H7 (cell line): Measurements from ENCODE around the gene CYP27C1. TPM values are rescaled to one million over a fixed set of nuclear protein-coding genes. Genes with fewer than 3 reads are reported as not detected.
"Not testable (repeated sequence)": the region's sequence is repeated elsewhere in the genome, so short reads cannot be mapped to it uniquely, and the experiment has no call there.

ENCODE experiments used
- DNase-seq: peaks from one replicate; pipeline ENCODE4 v3.0.0; 2012
- H3K27me3 ChIP-seq: 2 replicates; pipeline ENCODE4 v1.6.0; 2011; ENCODE audit warnings: mild to moderate bottlenecking, low read length; ENCODE audit not compliant: control insufficient read depth, insufficient read depth
- H3K36me3 ChIP-seq: replicated peaks from 2 replicates; pipeline ENCODE4 v1.5.1; 2011; ENCODE audit warnings: low read length; ENCODE audit not compliant: control insufficient read depth, insufficient read depth
- H3K4me3 ChIP-seq: 2 replicates; pipeline ENCODE4 v1.5.1; 2011; ENCODE audit warnings: low read depth, mild to moderate bottlenecking, control low read depth, low read length, moderate library complexity; ENCODE audit not compliant: insufficient read depth
- total RNA-seq: library from RNA; depleted of rRNA; stranded (reverse); fragments of >200 nt; shearing (Covaris generic); gene quantifications from 2 replicates; pipeline ENCODE4 v1.2.3, GENCODE V29; 2014

CYP27C1 gene
- total RNA-seq, 1 experiment from 2014 or later, result 0.83 TPM

GRCh38 chr2:127175041-127175721, 44.9 kb downstream of the CYP27C1 start:
- Histone ChIP-seq H3K27me3 (no peaks in the 10 kb centered on the region), H3K4me3 (no peak overlapping the region), H3K36me3 (no peaks in the 10 kb centered on the region)
- peak; percentile 35 for DNase-seq

DNA sequence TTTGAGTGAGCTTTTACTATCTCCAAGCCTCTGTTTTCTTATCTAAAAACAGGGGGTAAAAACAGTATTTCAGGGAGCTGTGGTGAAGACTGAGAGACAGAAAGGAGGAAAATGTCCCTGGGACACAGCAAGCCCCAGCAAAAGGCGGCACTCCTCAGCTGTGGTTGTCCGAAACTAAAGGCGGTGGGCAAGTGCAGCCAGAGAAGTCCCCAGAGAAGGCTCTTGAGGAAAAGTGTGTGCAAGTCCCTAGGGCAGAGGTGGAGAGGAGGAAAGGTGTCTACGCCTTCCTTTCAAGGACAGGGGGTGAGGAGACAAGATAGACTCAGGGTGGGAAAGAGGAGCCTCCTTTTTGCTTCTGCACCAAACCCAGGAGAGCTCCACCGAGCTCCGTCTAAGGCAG, 45.5 kb downstream of the CYP27C1 start:
- Histone ChIP-seq H3K4me3 (no peak overlapping the region), H3K36me3 (no peaks in the 10 kb centered on the region), H3K27me3 (no peaks in the 10 kb centered on the region)
- DNase-seq, result no peak

DNA sequence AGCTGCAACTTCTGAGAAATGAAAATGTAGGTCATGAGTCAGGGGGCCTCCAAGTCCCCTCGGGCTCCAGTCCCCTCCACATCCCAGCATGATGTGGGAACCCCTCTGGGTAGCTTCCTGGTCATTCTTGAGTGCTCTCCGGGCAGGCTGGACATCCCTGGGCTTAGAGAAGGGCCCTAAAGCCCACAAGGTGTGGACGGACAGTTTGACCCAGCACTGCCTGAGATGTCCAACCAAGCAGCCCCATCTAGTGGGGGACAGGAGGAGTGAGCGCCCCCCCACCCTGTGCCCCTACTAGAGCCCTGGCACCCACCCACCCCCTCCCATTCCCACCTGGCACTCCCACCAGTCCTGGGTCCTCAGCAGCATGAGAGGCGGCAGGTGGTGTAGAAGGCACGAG, 46.0 kb downstream of the CYP27C1 start:
- DNase-seq, result peak; percentile 82
- H3K36me3 ChIP-seq, result no peaks in the 10 kb centered on the region
- H3K27me3 ChIP-seq, result no peaks in the 10 kb centered on the region
- no peak overlapping the region for H3K4me3 ChIP-seq

- Histone ChIP-seq H3K27me3 (no peaks in the 10 kb centered on the region), H3K4me3 (no peak overlapping the region), H3K36me3 (no peaks in the 10 kb centered on the region)
- no peak for DNase-seq
Observed at GRCh38 chr2:127173057-127173456, 47.0 kb downstream of the CYP27C1 start.

- no peaks in the 10 kb centered on the region for H3K27me3 ChIP-seq
- no peak for DNase-seq
- H3K4me3 ChIP-seq, result no peak overlapping the region
- no peaks in the 10 kb centered on the region for H3K36me3 ChIP-seq
Observed at GRCh38 chr2:127172306-127172705, 47.8 kb downstream of the CYP27C1 start.

- Histone ChIP-seq H3K4me3 (no peak overlapping the region), H3K27me3 (no peaks in the 10 kb centered on the region), H3K36me3 (no peaks in the 10 kb centered on the region)
- no peak for DNase-seq
Observed at GRCh38 chr2:127170452-127171197, 49.5 kb downstream of the CYP27C1 start.

GRCh38 chr2:127170021-127170420, 50.1 kb downstream of the CYP27C1 start:
- H3K36me3 ChIP-seq, result no peaks in the 10 kb centered on the region
- no peak overlapping the region for H3K4me3 ChIP-seq
- no peak for DNase-seq
- no peaks in the 10 kb centered on the region for H3K27me3 ChIP-seq

- no peaks in the 10 kb centered on the region for H3K36me3 ChIP-seq
- H3K27me3 ChIP-seq, result no peaks in the 10 kb centered on the region
- H3K4me3 ChIP-seq, result no peak overlapping the region
- no peak for DNase-seq
Observed at GRCh38 chr2:127169066-127169660, 50.9 kb downstream of the CYP27C1 start.

GRCh38 chr2:127166231-127166860, 53.8 kb downstream of the CYP27C1 start:
- H3K27me3 ChIP-seq, result no peaks in the 10 kb centered on the region
- DNase-seq, result no peak
- no peaks in the 10 kb centered on the region for H3K36me3 ChIP-seq
- no peak overlapping the region for H3K4me3 ChIP-seq

DNA sequence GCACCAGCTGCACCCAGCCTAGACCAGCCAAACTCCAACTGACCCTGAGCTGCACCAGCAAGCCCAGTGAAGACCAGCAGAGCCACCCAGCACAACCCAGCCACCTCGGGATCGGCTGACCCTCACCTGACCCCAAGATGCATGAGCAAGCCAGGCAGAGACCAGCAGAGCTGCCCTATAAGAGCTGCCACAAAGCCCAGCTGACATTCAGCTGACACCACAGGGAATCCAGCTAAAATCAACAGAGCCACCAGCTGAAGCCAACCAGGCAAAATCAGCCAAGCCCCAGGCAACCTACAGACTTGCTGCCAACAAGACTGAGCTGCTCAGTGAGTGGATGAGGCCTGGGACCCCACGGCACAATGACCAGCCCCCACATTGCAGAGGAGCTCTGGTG, 54.6 kb downstream of the CYP27C1 start:
- no peaks in the 10 kb centered on the region for H3K36me3 ChIP-seq
- no peaks in the 10 kb centered on the region for H3K27me3 ChIP-seq
- H3K4me3 ChIP-seq, result no peak overlapping the region
- DNase-seq, result peak; percentile 68

GRCh38 chr2:127164761-127165538, 55.1 kb downstream of the CYP27C1 start:
- H3K4me3 ChIP-seq, result no peak overlapping the region
- H3K27me3 ChIP-seq, result no peaks in the 10 kb centered on the region
- no peaks in the 10 kb centered on the region for H3K36me3 ChIP-seq
- DNase-seq, result peak; percentile 39

DNA sequence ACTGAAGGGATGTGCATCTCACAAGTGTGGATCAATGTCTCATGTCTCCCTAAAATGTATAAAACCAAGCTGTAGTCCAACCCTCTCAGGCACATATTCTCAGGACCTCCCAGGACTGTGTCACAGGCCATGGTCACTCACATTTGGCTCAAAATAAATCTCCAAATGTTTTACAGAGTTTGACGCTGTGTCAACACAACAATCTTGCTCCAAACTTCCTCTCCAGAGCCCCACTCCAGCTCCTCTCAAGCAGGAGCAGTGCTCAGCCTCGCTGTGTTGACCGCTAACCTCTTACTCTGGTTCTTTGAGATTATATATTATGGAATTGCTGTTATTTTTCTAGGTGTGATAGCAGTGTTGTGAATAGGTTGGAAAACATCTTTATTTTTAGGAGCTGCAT, 56.2 kb downstream of the CYP27C1 start:
- no peaks in the 10 kb centered on the region for H3K36me3 ChIP-seq

GRCh38 chr2:127163090-127163406, 57.1 kb downstream of the CYP27C1 start:
- H3K4me3 ChIP-seq, H3K27me3 ChIP-seq, H3K36me3 ChIP-seq, DNase-seq: not testable (repeated sequence)

More for the DNA sequence above, 56.2 kb downstream of the CYP27C1 start:
- Histone ChIP-seq H3K4me3 (no peak overlapping the region), H3K27me3 (no peaks in the 10 kb centered on the region)
- DNase-seq, result no peak
